Skeletal muscle tissue (tissue), 4 donors: ENCODE measurements around the gene EMP2. TPM values are rescaled to one million over a fixed set of nuclear protein-coding genes. Genes with fewer than 3 reads are reported as not detected.
"Not testable (repeated sequence)": the region's sequence is repeated elsewhere in the genome, so short reads cannot be mapped to it uniquely, and the experiment has no call there.

ENCODE experiments used
- H3K27ac ChIP-seq: one replicate; pipeline ENCODE4 v1.7.0; 2013; ENCODE audit warnings: mild to moderate bottlenecking, low read depth, low read length, inconsistent platforms
- H3K27me3 ChIP-seq, 3 donors: one replicate each; pipeline ENCODE4 v1.7.0; 2013; ENCODE audit warnings: low read length in 3 of 3; ENCODE audit not compliant: control insufficient read depth in 3 of 3, insufficient read depth in 3 of 3
- H3K36me3 ChIP-seq, 3 donors: one replicate each; pipeline ENCODE4 v1.7.0; 2013; ENCODE audit warnings: low read length in 3 of 3; ENCODE audit not compliant: control insufficient read depth in 3 of 3, insufficient read depth in 3 of 3
- H3K4me1 ChIP-seq, 3 donors: one replicate each; pipeline ENCODE4 v1.7.0; 2013; ENCODE audit warnings: low read length in 3 of 3, mild to moderate bottlenecking in 3 of 3; ENCODE audit not compliant: control insufficient read depth in 3 of 3, insufficient read depth in 3 of 3
- H3K4me3 ChIP-seq, 3 donors: one replicate each; pipeline ENCODE4 v1.7.0; 2013; ENCODE audit warnings: low read length in 3 of 3
- H3K9ac ChIP-seq, 3 donors: one replicate each; pipeline ENCODE4 v1.7.0; 2013; ENCODE audit warnings: low read length in 3 of 3, mild to moderate bottlenecking in 3 of 3, moderate library complexity in 2 of 3, low read depth in 1 of 3
- H3K9me3 ChIP-seq, 3 donors: one replicate each; pipeline ENCODE4 v1.7.0; 2013; ENCODE audit warnings: low read length in 3 of 3; ENCODE audit not compliant: control insufficient read depth in 3 of 3
- total RNA-seq: library from RNA; depleted of rRNA; stranded (reverse); fragments of >200 nt; gene quantifications from one replicate; pipeline ENCODE4 v1.2.3, GENCODE V29; 2014
- donor health status: Osteomylitis.

The EMP2 gene
- total RNA-seq, result 42.8 TPM

GRCh38 chr16:10579965-10580882, at the start of gene EMP2:
Gene EMP2, minus strand, starts transcription at chr16:10580598. Its CDS starts 32,981 bp downstream, at chr16:10547617.
- Histone ChIP-seq H3K9me3 (no peaks in the 10 kb centered on the region), H3K36me3 (no peaks in the 10 kb centered on the region), H3K4me3 (peak within 1 kb of the TSS; percentile 80 to 85 (median 81)), H3K27me3 (no peaks in the 10 kb centered on the region), H3K9ac (peak within 1 kb of the TSS; percentile 86 to 93 (median 87)), H3K27ac (peak within 1 kb of the TSS; percentile 90), H3K4me1 (peaks cover 47 to 60% (median 48%) of the 10 kb centered on the region in 3 donors)

- Histone ChIP-seq H3K27ac (no peak overlapping the region), H3K27me3 (no peaks in the 10 kb centered on the region), H3K9ac (no peak overlapping the region), H3K9me3 (peaks cover under 1 to 5% (median under 1%) of the 10 kb centered on the region in 3 donors), H3K36me3 (no peaks in the 10 kb centered on the region), H3K4me1 (no peaks in the 10 kb centered on the region), H3K4me3 (no peak overlapping the region)
These were observed 49.2 kb upstream of the EMP2 start for GRCh38 chr16:10629592-10629963.

GRCh38 chr16:10625595-10626357, 45.4 kb upstream of the EMP2 start:
- H3K4me1 ChIP-seq, result no peaks in the 10 kb centered on the region
- no peaks in the 10 kb centered on the region for H3K9me3 ChIP-seq
- H3K27ac ChIP-seq, result no peak overlapping the region
- no peak overlapping the region for H3K9ac ChIP-seq
- no peaks in the 10 kb centered on the region for H3K27me3 ChIP-seq
- no peak overlapping the region for H3K4me3 ChIP-seq
- no peaks in the 10 kb centered on the region for H3K36me3 ChIP-seq

- no peak overlapping the region for H3K4me3 ChIP-seq
- no peaks in the 10 kb centered on the region for H3K9me3 ChIP-seq
- H3K27me3 ChIP-seq, result peaks cover 0 to 5% (median 4%) of the 10 kb centered on the region in 3 donors
- H3K9ac ChIP-seq, result no peak overlapping the region
- no peak overlapping the region for H3K27ac ChIP-seq
- H3K4me1 ChIP-seq, result peaks cover 0 to 5% (median 0%) of the 10 kb centered on the region in 3 donors
- H3K36me3 ChIP-seq, result no peaks in the 10 kb centered on the region
These were observed 44.1 kb upstream of the EMP2 start for GRCh38 chr16:10624527-10624926.

GRCh38 chr16:10623059-10623458, 42.7 kb upstream of the EMP2 start:
- peaks cover 3 to 16% (median 4%) of the 10 kb centered on the region in 3 donors for H3K27me3 ChIP-seq

GRCh38 chr16:10622036-10622921, 41.9 kb upstream of the EMP2 start:
- Histone ChIP-seq H3K27ac (no peak overlapping the region), H3K9ac (no peak overlapping the region), H3K4me1 (peaks cover 2 to 6% (median 5%) of the 10 kb centered on the region in 3 donors), H3K36me3 (no peaks in the 10 kb centered on the region), H3K27me3 (peaks cover 3 to 19% (median 4%) of the 10 kb centered on the region in 3 donors), H3K9me3 (no peaks in the 10 kb centered on the region), H3K4me3 (no peak overlapping the region)

More at GRCh38 chr16:10623059-10623458, 42.7 kb upstream of the EMP2 start:
- H3K9me3 ChIP-seq, result no peaks in the 10 kb centered on the region
- no peak overlapping the region for H3K27ac ChIP-seq
- no peak overlapping the region for H3K9ac ChIP-seq
- no peaks in the 10 kb centered on the region for H3K36me3 ChIP-seq
- H3K4me3 ChIP-seq, result no peak overlapping the region
- peaks cover 0 to 6% (median 2%) of the 10 kb centered on the region in 3 donors for H3K4me1 ChIP-seq

- not testable (repeated sequence) for H3K9me3 ChIP-seq, H3K36me3 ChIP-seq, H3K9ac ChIP-seq, H3K4me3 ChIP-seq, H3K27ac ChIP-seq
- H3K27me3 ChIP-seq, result peaks cover 3 to 21% (median 7%) of the 10 kb centered on the region in 3 donors
- H3K4me1 ChIP-seq, result peaks cover 9 to 11% (median 9%) of the 10 kb centered on the region in 3 donors
These were observed 41.0 kb upstream of the EMP2 start for GRCh38 chr16:10621216-10621949.

GRCh38 chr16:10620120-10620519, 39.7 kb upstream of the EMP2 start:
- no peaks in the 10 kb centered on the region for H3K9me3 ChIP-seq
- no peak overlapping the region for H3K27ac ChIP-seq
- no peak overlapping the region for H3K4me3 ChIP-seq

More at GRCh38 chr16:10620120-10620519, 39.7 kb upstream of the EMP2 start:
- Histone ChIP-seq H3K4me1 (peaks cover 9 to 11% (median 9%) of the 10 kb centered on the region in 3 donors), H3K9ac (no peak overlapping the region), H3K27me3 (peaks cover 3 to 21% (median 7%) of the 10 kb centered on the region in 3 donors), H3K36me3 (no peaks in the 10 kb centered on the region)
